H1 (cell line): ENCODE measurements around the gene APP. TPM values are rescaled to one million over a fixed set of nuclear protein-coding genes. Genes with fewer than 3 reads are reported as not detected.

Source experiments
- CHD7 ChIP-seq: fragments of 300-600 bp; sonication (generic); IDR thresholded peaks from 2 replicates; pipeline ENCODE4 v1.7.1; 2012; ENCODE audit warnings: low read length, moderate library complexity, mild to moderate bottlenecking, inconsistent platforms; ENCODE audit not compliant: insufficient replicate concordance
- SP2 ChIP-seq: IDR thresholded peaks from 2 replicates; pipeline ENCODE4 v1.6.1; 2012; ENCODE audit warnings: mild to moderate bottlenecking, low read length, inconsistent platforms
- polyA plus RNA-seq, 7 experiments: library from polyadenylated mRNA; depleted of rRNA in 3 of 7; stranded (reverse) in 5 of 7; unstranded in 2 of 7; fragments of >200 nt in 5 of 7; fragments of 200-250 nt in 2 of 7; gene quantifications; 1 replicate in 5 of 7; 2 replicates in 1 of 7; 4 replicates in 1 of 7; pipeline versions ENCODE4 v1.2.1 to v1.2.3, GENCODE V29; 2011 to 2013; ENCODE audit warnings: missing spikeins in 2 of 7, mixed read lengths in 2 of 7
- total RNA-seq: library from RNA; stranded (reverse); fragmentation: NEBNext Ultra II Directional; extraction: Animal tissue kit (Norgen Biotek cat#: 25700); gene quantifications from 2 replicates; pipeline ENCODE4 v1.2.1, GENCODE V29; 2021

The APP gene
- total and polyA plus RNA-seq, 2 of the 8 experiments (the other 6 are each of a cell fraction or from before 2014, with no cell fraction given), result 375 to 551 TPM

- no peak for TF ChIP-seq CHD7
- no peak for TF ChIP-seq SP2
These were observed 21.0 kb upstream of the APP start (continued) for GRCh38 chr21:26191609-26192008.
